ENCODE measurements around the gene JOSD1. TPM values are rescaled to one million over a fixed set of nuclear protein-coding genes. Genes with fewer than 3 reads are reported as not detected.
A peak's percentile ranks its signal among the peaks of the same experiment; 100 is the strongest.

The JOSD1 gene
- total and polyA plus RNA-seq, 2 donors (not counting 3 experiments of a cell fraction or from before 2014, with no cell fraction given): 61.7 to 73.1 TPM

DNA sequence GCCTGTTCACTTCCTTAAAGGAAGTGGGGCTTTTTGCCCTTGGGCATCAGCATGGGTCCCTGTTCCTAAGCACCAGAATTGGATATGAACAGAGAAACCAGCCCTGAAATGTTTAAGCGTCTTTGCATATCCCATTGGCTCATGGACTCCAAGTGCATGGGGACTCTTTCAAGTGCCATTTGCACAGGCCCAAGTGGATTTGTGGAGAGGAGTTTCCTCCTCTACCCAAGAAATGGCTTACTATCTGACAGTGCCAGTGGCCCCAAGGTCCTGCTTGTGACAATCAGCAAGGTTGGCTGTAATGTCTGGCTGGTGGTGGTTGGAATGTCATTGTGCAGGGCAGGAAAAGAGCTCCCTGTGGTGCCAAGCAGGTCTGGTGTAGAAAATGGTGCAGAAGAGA is 15.0 kb downstream of the JOSD1 start:
- BruUV-seq (replicated peaks): TSS peak; percentile 20
- no peak overlapping the region for H3K4me3 ChIP-seq (replicated peaks in 1 of 3; ENCODE audit: insufficient read depth in 1 of 3, low read depth in 1 of 3, low read length in 3 of 3)
- H3K4me1 ChIP-seq (ENCODE audit: control insufficient read depth, extremely low read depth, insufficient read depth, low read length): peaks cover 11% of the 10 kb centered on the region
- dilution Hi-C loops (cut with MboI; ENCODE audit: extremely low pct_ligation_motif_present, low sequenced_read_pairs): no loop called here
- H3K79me2 ChIP-seq (ENCODE audit: control insufficient read depth, insufficient read depth, low read length): peaks cover 21% of the 10 kb centered on the region
- no peak overlapping the region for H2AFZ ChIP-seq (ENCODE audit: low read depth, low read length)
- no peak overlapping the region for H3K27ac ChIP-seq (ENCODE audit: insufficient read depth, low read depth, low read length)
- TF ChIP-seq, protein P1, sequence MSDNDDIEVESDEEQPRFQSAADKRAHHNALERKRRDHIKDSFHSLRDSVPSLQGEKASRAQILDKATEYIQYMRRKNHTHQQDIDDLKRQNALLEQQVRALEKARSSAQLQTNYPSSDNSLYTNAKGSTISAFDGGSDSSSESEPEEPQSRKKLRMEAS (IDR thresholded peaks at IDR 0.05; ENCODE audit: insufficient read depth, insufficient read length): no peak
- TF ChIP-seq, protein P2, sequence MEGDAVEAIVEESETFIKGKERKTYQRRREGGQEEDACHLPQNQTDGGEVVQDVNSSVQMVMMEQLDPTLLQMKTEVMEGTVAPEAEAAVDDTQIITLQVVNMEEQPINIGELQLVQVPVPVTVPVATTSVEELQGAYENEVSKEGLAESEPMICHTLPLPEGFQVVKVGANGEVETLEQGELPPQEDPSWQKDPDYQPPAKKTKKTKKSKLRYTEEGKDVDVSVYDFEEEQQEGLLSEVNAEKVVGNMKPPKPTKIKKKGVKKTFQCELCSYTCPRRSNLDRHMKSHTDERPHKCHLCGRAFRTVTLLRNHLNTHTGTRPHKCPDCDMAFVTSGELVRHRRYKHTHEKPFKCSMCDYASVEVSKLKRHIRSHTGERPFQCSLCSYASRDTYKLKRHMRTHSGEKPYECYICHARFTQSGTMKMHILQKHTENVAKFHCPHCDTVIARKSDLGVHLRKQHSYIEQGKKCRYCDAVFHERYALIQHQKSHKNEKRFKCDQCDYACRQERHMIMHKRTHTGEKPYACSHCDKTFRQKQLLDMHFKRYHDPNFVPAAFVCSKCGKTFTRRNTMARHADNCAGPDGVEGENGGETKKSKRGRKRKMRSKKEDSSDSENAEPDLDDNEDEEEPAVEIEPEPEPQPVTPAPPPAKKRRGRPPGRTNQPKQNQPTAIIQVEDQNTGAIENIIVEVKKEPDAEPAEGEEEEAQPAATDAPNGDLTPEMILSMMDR (IDR thresholded peaks at IDR 0.05; ENCODE audit: extremely low read depth in 1 of 2, insufficient read depth in 1 of 2, low read depth in 1 of 2, low read length in 2 of 2): no peak
- TF ChIP-seq POLR2A (IDR thresholded peaks at IDR 0.05; ENCODE audit: low read depth, low read length) (no peak), POLR2AphosphoS5 (IDR thresholded peaks at IDR 0.05; ENCODE audit: insufficient read depth, low read depth, low read length) (no peak), JUN (IDR thresholded peaks at IDR 0.05; ENCODE audit: borderline replicate concordance, insufficient read depth, insufficient read length, low read depth) (no peak), EZH2 (IDR thresholded peaks at IDR 0.05; ENCODE audit: borderline replicate concordance, low read depth, low read length, severe bottlenecking) (no peak), FOS (IDR thresholded peaks at IDR 0.05; ENCODE audit: borderline replicate concordance, insufficient read depth, low read length) (no peak), GATA2 (IDR thresholded peaks at IDR 0.05; ENCODE audit: insufficient read depth, insufficient read length, low read depth, low read length) (no peak)
- no peak overlapping the region for H3K9ac ChIP-seq (replicated peaks; ENCODE audit: extremely low read depth, insufficient read depth, low read length)
- H3K9me3 ChIP-seq (replicated peaks; ENCODE audit: control insufficient read depth, insufficient read depth, low read length): no peaks in the 10 kb centered on the region
- intact Hi-C loops (cut with micrococcal nuclease): no loop called here
- H3K4me2 ChIP-seq (ENCODE audit: insufficient read depth, low read length): no peak overlapping the region
- CTCF ChIA-PET: no interaction called here
- no peaks in the 10 kb centered on the region for H3K9me1 ChIP-seq (replicated peaks; ENCODE audit: control insufficient read depth, extremely low read depth, insufficient read depth, low read length)
- H3K36me3 ChIP-seq (ENCODE audit: control insufficient read depth in 2 of 2, extremely low read depth in 1 of 2, insufficient read depth in 2 of 2, low read length in 2 of 2): peaks cover 5 to 37% of the 10 kb centered on the region in 2 experiments
- H4K20me1 ChIP-seq (replicated peaks; ENCODE audit: control insufficient read depth, extremely low read depth, insufficient read depth, low read length): no peaks in the 10 kb centered on the region
- H3K27me3 ChIP-seq (ENCODE audit: control insufficient read depth in 2 of 2, insufficient read depth in 2 of 2, low read length in 2 of 2): no peaks in the 10 kb centered on the region
- FAIRE-seq (no peak), DNase-seq (ENCODE audit: low read depth, low spot score) (no peak)
- POLR2A ChIA-PET: no interaction called here
